Keratinocyte (primary cell): ENCODE results near the gene RASAL2. TPM values are rescaled to one million over a fixed set of nuclear protein-coding genes. Genes with fewer than 3 reads are reported as not detected.
A peak's percentile ranks its signal among the peaks of the same experiment; 100 is the strongest.

Experiments used
- DNase-seq: peaks from one replicate; pipeline ENCODE4 v3.0.0-alpha.2; 2011; ENCODE audit warnings: low read depth, missing footprints, low spot score
- FAIRE-seq: peaks from 2 replicates; lab custom pipeline; 2011; peaks lifted over from hg19 to GRCh38; lab: Jason Lieb, UNC
- H2AFZ ChIP-seq: 2 replicates; pipeline ENCODE4 v1.6.0; 2012; ENCODE audit warnings: low read length, control low read depth, inconsistent platforms; ENCODE audit not compliant: control insufficient read depth
- H3K27ac ChIP-seq: 2 replicates; pipeline ENCODE4 v1.5.1; 2011; ENCODE audit warnings: low read length; ENCODE audit not compliant: control insufficient read depth, insufficient read depth
- H3K27me3 ChIP-seq: 3 replicates; pipeline ENCODE4 v1.6.0; 2011; ENCODE audit warnings: low read length; ENCODE audit not compliant: control insufficient read depth, insufficient read depth; ENCODE audit errors: extremely low read depth
- H3K36me3 ChIP-seq, 2 experiments: 2 replicates in 1 of 2; 3 replicates in 1 of 2; pipeline ENCODE4 v1.5.1; 2011; ENCODE audit warnings: low read length in 2 of 2, mild to moderate bottlenecking in 1 of 2; ENCODE audit not compliant: control insufficient read depth in 2 of 2, insufficient read depth in 2 of 2; ENCODE audit errors: extremely low read depth in 1 of 2
- H3K4me1 ChIP-seq: 3 replicates; pipeline ENCODE4 v1.5.1; 2011; ENCODE audit warnings: low read length; ENCODE audit not compliant: control insufficient read depth, insufficient read depth; ENCODE audit errors: extremely low read depth
- H3K4me2 ChIP-seq: 3 replicates; pipeline ENCODE4 v1.6.0; 2011; ENCODE audit warnings: low read depth, low read length; ENCODE audit not compliant: control insufficient read depth, insufficient read depth; ENCODE audit errors: extremely low read depth
- H3K4me3 ChIP-seq, 3 experiments: fragments of 200-600 bp in 1 of 3; sonication (generic) in 1 of 3; 2 replicates in 2 of 3; 3 replicates in 1 of 3; pipeline ENCODE4 v1.5.1; 2011 to 2016; ENCODE audit warnings: low read length in 3 of 3, mild to moderate bottlenecking in 3 of 3, control low read depth in 2 of 3, inconsistent platforms in 1 of 3, low read depth in 1 of 3, mixed read lengths in 1 of 3, mixed run types in 1 of 3, moderate library complexity in 1 of 3; ENCODE audit not compliant: control insufficient read depth in 2 of 3, insufficient read depth in 2 of 3; ENCODE audit errors: extremely low read depth in 1 of 3
- H3K79me2 ChIP-seq: 2 replicates; pipeline ENCODE4 v1.6.0; 2012; ENCODE audit warnings: low read length; ENCODE audit not compliant: control insufficient read depth, insufficient read depth
- H3K9ac ChIP-seq: 3 replicates; pipeline ENCODE4 v1.6.0; 2011; ENCODE audit warnings: low read length; ENCODE audit not compliant: control insufficient read depth, insufficient read depth; ENCODE audit errors: extremely low read depth
- H3K9me1 ChIP-seq: 3 replicates; pipeline ENCODE4 v1.6.0; 2011; ENCODE audit warnings: low read length; ENCODE audit not compliant: control insufficient read depth, insufficient read depth; ENCODE audit errors: extremely low read depth
- H3K9me3 ChIP-seq: 2 replicates; pipeline ENCODE4 v1.5.1; 2012; ENCODE audit warnings: low read depth, low read length; ENCODE audit not compliant: control insufficient read depth
- H4K20me1 ChIP-seq: 3 replicates; pipeline ENCODE4 v1.6.0; 2011; ENCODE audit warnings: low read length; ENCODE audit not compliant: control insufficient read depth, insufficient read depth; ENCODE audit errors: extremely low read depth
- CTCF ChIP-seq, 3 experiments: IDR thresholded peaks in 1 of 3; conservative IDR thresholded peaks in 1 of 3; optimal IDR thresholded peaks in 1 of 3; 2 replicates in 2 of 3; 3 replicates in 1 of 3; pipeline versions ENCODE3 to v1.5.1; 2011; ENCODE audit warnings: low read length in 3 of 3, mild to moderate bottlenecking in 3 of 3, moderate library complexity in 2 of 3, control low read depth in 1 of 3, inconsistent platforms in 1 of 3; ENCODE audit not compliant: insufficient read depth in 2 of 3; ENCODE audit errors: extremely low read depth in 1 of 3
- EZH2 ChIP-seq: IDR thresholded peaks from one replicate; pipeline ENCODE4 v1.6.1; 2012; ENCODE audit warnings: inconsistent platforms, mild to moderate bottlenecking, low read length, moderate library complexity
- dilution Hi-C: fragments of 300-500 bp; cut with MboI; formaldehyde crosslinking; loops from one replicate; pipeline ENCODE4 v1.7.0; 2020; ENCODE audit warnings: low sequenced_read_pairs; ENCODE audit not compliant: extremely low pct_ligation_motif_present
- polyA plus RNA-seq, 5 experiments: library from polyadenylated mRNA; depleted of rRNA in 3 of 5; stranded (reverse) in 3 of 5; stranded (forward) in 1 of 5; unstranded in 1 of 5; fragments of >200 nt; gene quantifications; 1 replicate in 1 of 5; 2 replicates in 3 of 5; 3 replicates in 1 of 5; pipeline versions ENCODE4 v1.2.1 to v1.2.3, GENCODE V29; 2011 to 2012; ENCODE audit warnings: missing spikeins in 2 of 5, low read depth in 1 of 5, low replicate concordance in 1 of 5

Gene RASAL2
- polyA plus RNA-seq, 1 donor (not counting 4 experiments of a cell fraction or from before 2014, with no cell fraction given): 27.2 TPM

DNA sequence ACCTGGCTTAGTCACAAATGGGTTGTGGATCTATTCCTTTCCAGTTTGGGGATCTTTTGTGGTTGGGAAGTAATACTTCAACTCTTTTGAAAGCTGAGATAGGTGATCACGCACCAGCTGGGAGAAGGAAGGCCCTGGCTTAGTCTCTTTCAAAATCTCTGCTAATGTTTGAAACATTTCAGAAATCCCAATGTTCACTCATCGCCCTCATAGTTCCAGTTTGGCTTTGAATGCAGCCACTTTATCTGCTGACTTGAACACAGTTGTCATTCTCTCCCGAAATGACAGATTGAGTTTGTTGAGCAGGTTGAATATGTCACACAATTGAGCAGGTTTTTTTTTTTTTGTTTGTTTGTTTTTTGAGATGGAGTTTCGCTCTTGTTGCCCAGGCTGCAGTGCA is 24.6 kb downstream of the RASAL2 start:
- FAIRE-seq: no peak
- TF ChIP-seq EZH2: no peak
- TF ChIP-seq CTCF (optimal IDR thresholded peaks at IDR 0.05 in 1 of 3, IDR thresholded peaks at IDR 0.05 in 1 of 3, conservative IDR thresholded peaks at IDR 0.05 in 1 of 3; ENCODE audit: extremely low read depth in 1 of 3, insufficient read depth in 2 of 3, low read length in 3 of 3): no peak
- Histone ChIP-seq H3K36me3 (no peaks in the 10 kb centered on the region), H3K4me1 (peaks cover 27% of the 10 kb centered on the region), H3K9me3 (no peaks in the 10 kb centered on the region), H3K79me2 (peaks cover 89% of the 10 kb centered on the region), H4K20me1 (no peaks in the 10 kb centered on the region), H3K27me3 (no peaks in the 10 kb centered on the region), H2AFZ (no peak overlapping the region), H3K27ac (no peak overlapping the region), H3K4me2 (no peak overlapping the region), H3K9ac (no peak overlapping the region), H3K4me3 (no peak overlapping the region), H3K9me1 (no peaks in the 10 kb centered on the region)
- no peak for DNase-seq
- dilution Hi-C loops: no loop called here

- no peaks in the 10 kb centered on the region for H4K20me1 ChIP-seq
- no peak overlapping the region for H3K9ac ChIP-seq
- no peaks in the 10 kb centered on the region for H3K9me3 ChIP-seq
- H3K4me1 ChIP-seq: peaks cover 34% of the 10 kb centered on the region
- DNase-seq (no peak), FAIRE-seq (peak; percentile 85)
- no peak overlapping the region for H3K27ac ChIP-seq
- H3K36me3 ChIP-seq: no peaks in the 10 kb centered on the region
- TF ChIP-seq CTCF (optimal IDR thresholded peaks at IDR 0.05 in 1 of 3, IDR thresholded peaks at IDR 0.05 in 1 of 3, conservative IDR thresholded peaks at IDR 0.05 in 1 of 3; ENCODE audit: extremely low read depth in 1 of 3, insufficient read depth in 2 of 3, low read length in 3 of 3) (no peak), EZH2 (no peak)
- no peaks in the 10 kb centered on the region for H3K9me1 ChIP-seq
- no peak overlapping the region for H2AFZ ChIP-seq
- H3K79me2 ChIP-seq: peaks cover 92% of the 10 kb centered on the region
- no peaks in the 10 kb centered on the region for H3K27me3 ChIP-seq
- H3K4me3 ChIP-seq: no peak overlapping the region
- H3K4me2 ChIP-seq: no peak overlapping the region
- dilution Hi-C loops: no loop called here
Measured at GRCh38 chr1:178119628-178120027, 25.7 kb downstream of the RASAL2 start.
